Mesendoderm (in vitro differentiated cells): ENCODE measurements around the gene NPAS3.

ENCODE experiments used
- DNase-seq: peaks from one replicate; pipeline ENCODE4 v3.0.0; 2013
- H2AK5ac ChIP-seq: 2 replicates; pipeline ENCODE4 v1.6.1; 2013; ENCODE audit warnings: low read length, inconsistent platforms
- H2BK120ac ChIP-seq: 2 replicates; pipeline ENCODE4 v1.6.1; 2013; ENCODE audit warnings: low read depth, mild to moderate bottlenecking, low read length, moderate library complexity, mixed read lengths
- H2BK15ac ChIP-seq: replicated peaks from 2 replicates; pipeline ENCODE4 v1.6.1; 2013; ENCODE audit warnings: low read depth, mild to moderate bottlenecking, moderate library complexity
- H2BK5ac ChIP-seq: 2 replicates; pipeline ENCODE4 v1.6.1; 2013; ENCODE audit warnings: low read length, inconsistent platforms
- H3K18ac ChIP-seq: 2 replicates; pipeline ENCODE4 v1.6.1; 2013; ENCODE audit warnings: mild to moderate bottlenecking, low read length, mixed read lengths
- H3K23ac ChIP-seq: one replicate; pipeline ENCODE4 v1.6.1; 2013; ENCODE audit warnings: low read length
- H3K27ac ChIP-seq: 2 replicates; pipeline ENCODE4 v1.5.1; 2013; ENCODE audit warnings: low read depth, mild to moderate bottlenecking, inconsistent platforms, low read length, moderate library complexity
- H3K27me3 ChIP-seq: 2 replicates; pipeline ENCODE4 v1.6.1; 2013; ENCODE audit warnings: low read length, control low read depth, mild to moderate bottlenecking, inconsistent platforms; ENCODE audit not compliant: insufficient read depth, poor library complexity
- H3K36me3 ChIP-seq: 2 replicates; pipeline ENCODE4 v1.6.1; 2013; ENCODE audit warnings: low read length, inconsistent platforms; ENCODE audit not compliant: control insufficient read depth, insufficient read depth
- H3K4ac ChIP-seq: one replicate; pipeline ENCODE4 v1.6.1; 2013; ENCODE audit warnings: low read depth, mild to moderate bottlenecking, low read length, moderate library complexity
- H3K4me1 ChIP-seq: 2 replicates; pipeline ENCODE4 v1.6.1; 2013; ENCODE audit warnings: low read depth, low read length, inconsistent platforms; ENCODE audit not compliant: control insufficient read depth
- H3K4me2 ChIP-seq: 2 replicates; pipeline ENCODE4 v1.6.1; 2013; ENCODE audit warnings: low read length
- H3K4me3 ChIP-seq: 2 replicates; pipeline ENCODE4 v1.5.1; 2013; ENCODE audit warnings: mild to moderate bottlenecking, low read length
- H3K56ac ChIP-seq: one replicate; pipeline ENCODE4 v1.6.1; 2013; ENCODE audit warnings: low read length
- H3K79me1 ChIP-seq: 2 replicates; pipeline ENCODE4 v1.6.1; 2013; ENCODE audit warnings: low read length, inconsistent platforms
- H3K79me2 ChIP-seq: 2 replicates; pipeline ENCODE4 v1.6.1; 2013; ENCODE audit warnings: mild to moderate bottlenecking, low read length; ENCODE audit not compliant: control insufficient read depth, insufficient read depth
- H3K9ac ChIP-seq: 2 replicates; pipeline ENCODE4 v1.6.1; 2013; ENCODE audit warnings: low read length, inconsistent platforms
- H4K5ac ChIP-seq: one replicate; pipeline ENCODE4 v1.6.1; 2013; ENCODE audit warnings: low read length
- H4K8ac ChIP-seq: one replicate; pipeline ENCODE4 v1.6.1; 2013; ENCODE audit warnings: low read depth, mild to moderate bottlenecking, control low read depth, low read length, moderate library complexity
- WGBS: extraction: QIAGEN DNeasy Blood & Tissue Kit; methylation state at CpG from one replicate; pipeline ENCODE4 v1.1.7; 2013; ENCODE audit warnings: low lambda C conversion rate, missing lambda C conversion rate; ENCODE audit not compliant: insufficient coverage; ENCODE audit errors: extremely low coverage; 5-methylcytosine and 5-hydroxymethylcytosine counted together

The NPAS3 gene

GRCh38 chr14:33480887-33481184 lies 542.2 kb downstream of the NPAS3 start:
- no peaks in the 10 kb centered on the region for H3K27me3 ChIP-seq
- DNase-seq, result no peak
- H3K9ac ChIP-seq, result no peak overlapping the region
- peaks cover 5% of the 10 kb centered on the region for H3K4me1 ChIP-seq
- H3K4me3 ChIP-seq, result no peak overlapping the region
- H3K27ac ChIP-seq, result no peak overlapping the region
- no peak overlapping the region for H2AK5ac ChIP-seq
- no peak overlapping the region for H2BK120ac ChIP-seq
- no peaks in the 10 kb centered on the region for H3K79me1 ChIP-seq
- H4K8ac ChIP-seq, result no peak overlapping the region
- no peak overlapping the region for H4K5ac ChIP-seq
- H2BK5ac ChIP-seq, result no peak overlapping the region
- no CpG with 5 or more reads among the region's 3 CpGs for WGBS
- H3K36me3 ChIP-seq, result no peaks in the 10 kb centered on the region
- no peak overlapping the region for H3K18ac ChIP-seq
- H3K4me2 ChIP-seq, result no peak overlapping the region
- H3K56ac ChIP-seq, result no peak overlapping the region
- no peaks in the 10 kb centered on the region for H3K79me2 ChIP-seq
- H3K4ac ChIP-seq, result no peak overlapping the region
- H3K23ac ChIP-seq, result no peak overlapping the region
- H2BK15ac ChIP-seq, result no peak overlapping the region

DNA sequence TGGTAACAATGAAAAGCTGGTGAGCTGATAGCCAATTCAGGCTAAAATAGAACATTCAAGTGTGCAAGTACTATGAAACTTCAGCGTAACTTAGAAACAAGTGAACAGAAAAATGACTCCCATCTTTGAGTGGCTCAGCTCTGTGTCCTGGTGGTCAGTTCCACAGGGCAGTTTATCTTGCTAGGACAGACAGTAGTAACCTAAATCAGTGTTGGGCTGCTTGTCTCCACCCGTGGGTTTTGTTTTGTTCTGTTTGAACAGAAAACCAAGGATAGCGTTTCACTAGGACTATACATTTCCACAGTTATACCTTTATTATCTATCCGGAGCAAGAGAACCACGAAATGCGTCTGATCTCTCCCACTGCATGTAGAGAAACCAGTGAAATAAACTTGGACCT lies 544.4 kb downstream of the NPAS3 start:
- no peak for DNase-seq
- no peak overlapping the region for H3K56ac ChIP-seq
- no peaks in the 10 kb centered on the region for H3K27me3 ChIP-seq
- H3K36me3 ChIP-seq, result no peaks in the 10 kb centered on the region
- no peak overlapping the region for H3K23ac ChIP-seq
- no peak overlapping the region for H3K4me2 ChIP-seq
- no CpG with 5 or more reads among the region's 6 CpGs for WGBS
- H2BK15ac ChIP-seq, result no peak overlapping the region
- H2AK5ac ChIP-seq, result no peak overlapping the region
- no peaks in the 10 kb centered on the region for H3K79me2 ChIP-seq
- H3K27ac ChIP-seq, result no peak overlapping the region
- H3K79me1 ChIP-seq, result no peaks in the 10 kb centered on the region
- H3K9ac ChIP-seq, result no peak overlapping the region
- H4K8ac ChIP-seq, result no peak overlapping the region
- no peak overlapping the region for H4K5ac ChIP-seq
- H3K4me3 ChIP-seq, result no peak overlapping the region
- no peak overlapping the region for H3K18ac ChIP-seq
- H2BK120ac ChIP-seq, result no peak overlapping the region
- peaks cover 5% of the 10 kb centered on the region for H3K4me1 ChIP-seq
- H3K4ac ChIP-seq, result no peak overlapping the region
- no peak overlapping the region for H2BK5ac ChIP-seq

- H3K4me1 ChIP-seq, result peaks cover 5% of the 10 kb centered on the region
- H3K23ac ChIP-seq, result no peak overlapping the region
- no peak for DNase-seq
- H3K4ac ChIP-seq, result no peak overlapping the region
- WGBS, result no CpG with 5 or more reads among the region's 4 CpGs
- no peaks in the 10 kb centered on the region for H3K27me3 ChIP-seq
- no peaks in the 10 kb centered on the region for H3K79me1 ChIP-seq
- H3K27ac ChIP-seq, result no peak overlapping the region
- no peak overlapping the region for H2BK5ac ChIP-seq
- H4K8ac ChIP-seq, result no peak overlapping the region
- H2BK120ac ChIP-seq, result no peak overlapping the region
- H3K4me3 ChIP-seq, result no peak overlapping the region
- no peak overlapping the region for H2BK15ac ChIP-seq
- H3K36me3 ChIP-seq, result no peaks in the 10 kb centered on the region
- no peak overlapping the region for H4K5ac ChIP-seq
- no peak overlapping the region for H3K18ac ChIP-seq
- no peaks in the 10 kb centered on the region for H3K79me2 ChIP-seq
- H3K56ac ChIP-seq, result no peak overlapping the region
- H2AK5ac ChIP-seq, result no peak overlapping the region
- no peak overlapping the region for H3K9ac ChIP-seq
- no peak overlapping the region for H3K4me2 ChIP-seq
Measured at GRCh38 chr14:33483541-33483940, 544.9 kb downstream of the NPAS3 start.

DNA sequence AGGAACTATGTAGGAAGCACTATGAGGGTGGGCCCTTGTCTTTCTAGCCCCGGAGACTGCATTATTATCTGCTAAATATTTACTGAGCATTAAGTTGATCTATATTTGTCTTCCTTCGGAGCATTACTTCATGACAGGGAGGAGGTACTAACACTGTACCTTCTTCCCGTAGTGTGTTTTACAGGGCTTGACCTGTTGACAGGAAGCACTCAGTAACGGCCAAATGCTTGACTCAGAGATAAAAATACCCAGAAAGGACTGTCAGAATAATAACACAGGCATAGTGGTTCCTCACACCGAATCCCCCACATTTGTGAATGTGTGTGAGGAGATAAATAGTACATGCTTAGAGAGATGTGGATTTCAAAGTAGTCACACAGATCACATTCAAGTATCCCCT lies 545.6 kb downstream of the NPAS3 start:
- no peak overlapping the region for H2AK5ac ChIP-seq
- H3K4me3 ChIP-seq, result no peak overlapping the region
- no peak overlapping the region for H2BK120ac ChIP-seq
- no peak overlapping the region for H3K9ac ChIP-seq
- H3K27ac ChIP-seq, result no peak overlapping the region
- H3K79me1 ChIP-seq, result no peaks in the 10 kb centered on the region
- H4K5ac ChIP-seq, result no peak overlapping the region
- H3K23ac ChIP-seq, result no peak overlapping the region
- no CpG with 5 or more reads among the region's 5 CpGs for WGBS
- H3K4me1 ChIP-seq, result peaks cover 4% of the 10 kb centered on the region
- no peak overlapping the region for H4K8ac ChIP-seq
- H3K56ac ChIP-seq, result no peak overlapping the region
- no peak overlapping the region for H2BK5ac ChIP-seq
- H3K27me3 ChIP-seq, result no peaks in the 10 kb centered on the region
- no peak for DNase-seq
- H2BK15ac ChIP-seq, result no peak overlapping the region
- no peak overlapping the region for H3K18ac ChIP-seq
- no peaks in the 10 kb centered on the region for H3K79me2 ChIP-seq
- no peak overlapping the region for H3K4ac ChIP-seq
- H3K36me3 ChIP-seq, result no peaks in the 10 kb centered on the region
- H3K4me2 ChIP-seq, result no peak overlapping the region

DNA sequence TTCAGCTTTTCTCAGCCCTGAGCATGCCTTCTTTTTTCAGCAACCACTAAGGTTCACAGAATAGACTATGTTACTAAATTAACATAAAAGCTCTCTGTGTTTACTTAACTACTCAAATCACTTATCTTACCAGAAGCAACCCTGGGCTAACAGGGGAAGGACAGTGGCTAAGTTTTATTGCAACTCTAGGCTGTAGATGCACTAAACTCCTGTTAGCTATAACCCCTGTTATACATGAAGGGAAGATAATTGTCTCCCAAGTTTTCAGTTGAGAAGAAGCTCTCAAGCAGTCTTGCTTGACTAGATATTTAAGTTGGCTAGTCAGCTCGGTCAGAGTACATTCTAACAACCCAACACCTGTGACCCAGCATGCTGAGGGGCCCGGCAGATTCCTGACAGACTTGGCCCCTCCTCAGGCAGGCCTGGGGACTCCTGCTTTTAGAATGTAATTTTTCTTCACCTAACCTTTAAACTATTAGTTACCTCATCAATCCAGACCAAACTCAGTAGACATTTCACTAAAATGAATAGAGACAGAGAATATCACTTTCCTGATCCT lies 547.7 kb downstream of the NPAS3 start:
- no CpG with 5 or more reads among the region's 2 CpGs for WGBS
- Histone ChIP-seq H4K5ac (no peak overlapping the region), H3K27ac (no peak overlapping the region), H3K36me3 (no peaks in the 10 kb centered on the region), H4K8ac (no peak overlapping the region), H2BK15ac (no peak overlapping the region), H3K27me3 (no peaks in the 10 kb centered on the region), H3K4ac (no peak overlapping the region), H3K4me1 (no peaks in the 10 kb centered on the region), H3K18ac (no peak overlapping the region), H3K79me1 (no peaks in the 10 kb centered on the region), H3K9ac (no peak overlapping the region), H3K4me3 (no peak overlapping the region), H2BK5ac (no peak overlapping the region), H2AK5ac (no peak overlapping the region), H3K4me2 (no peak overlapping the region), H3K79me2 (no peaks in the 10 kb centered on the region), H2BK120ac (no peak overlapping the region), H3K23ac (no peak overlapping the region), H3K56ac (no peak overlapping the region)
- DNase-seq, result peak; percentile 37

DNA sequence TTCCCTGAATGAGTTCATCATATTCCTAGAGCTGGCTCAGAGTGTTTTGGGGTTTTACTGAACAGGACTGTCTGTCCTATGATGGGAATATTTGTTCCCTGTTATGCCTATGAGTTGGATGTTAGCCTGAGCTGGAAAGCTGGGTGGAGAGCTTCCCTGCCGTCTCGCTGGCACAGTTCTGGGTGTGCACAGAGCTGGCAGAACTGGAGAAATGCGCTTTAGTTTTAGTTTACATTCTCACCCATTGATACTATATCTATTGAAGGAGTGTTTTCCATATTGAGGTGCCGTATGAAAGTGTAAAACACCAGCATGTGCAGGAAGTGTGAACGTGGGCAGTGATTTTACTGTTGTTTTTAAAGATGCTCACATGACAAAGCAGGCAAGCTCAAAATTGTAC lies 549.9 kb downstream of the NPAS3 start:
- no peak overlapping the region for H3K56ac ChIP-seq
- no peaks in the 10 kb centered on the region for H3K79me1 ChIP-seq
- H3K18ac ChIP-seq, result no peak overlapping the region
- H3K4me2 ChIP-seq, result no peak overlapping the region
- no peak overlapping the region for H3K4me3 ChIP-seq
- H2BK15ac ChIP-seq, result no peak overlapping the region
- H4K8ac ChIP-seq, result no peak overlapping the region
- WGBS, result no CpG with 5 or more reads among the region's 5 CpGs
- H3K23ac ChIP-seq, result no peak overlapping the region
- H3K4ac ChIP-seq, result no peak overlapping the region
- H2BK5ac ChIP-seq, result no peak overlapping the region
- no peak for DNase-seq
- H2AK5ac ChIP-seq, result no peak overlapping the region
- no peaks in the 10 kb centered on the region for H3K79me2 ChIP-seq
- H2BK120ac ChIP-seq, result no peak overlapping the region
- H3K27ac ChIP-seq, result no peak overlapping the region
- H3K36me3 ChIP-seq, result no peaks in the 10 kb centered on the region
- no peaks in the 10 kb centered on the region for H3K4me1 ChIP-seq
- H4K5ac ChIP-seq, result no peak overlapping the region
- no peak overlapping the region for H3K9ac ChIP-seq
- H3K27me3 ChIP-seq, result no peaks in the 10 kb centered on the region
